GM12878 (cell line): ENCODE results near the gene FURIN. TPM values are rescaled to one million over a fixed set of nuclear protein-coding genes. Genes with fewer than 3 reads are reported as not detected.

Experiments
- BCL11A ChIP-seq: IDR thresholded peaks from 2 replicates; pipeline ENCODE4 v1.6.1; 2011; ENCODE audit warnings: low read depth, low read length
- BHLHE40 ChIP-seq, 2 experiments: fragments of 450-650 bp in 1 of 2; IDR thresholded peaks; 2 replicates each; pipeline ENCODE4 v1.6.1; 2011 to 2017; ENCODE audit warnings: low read depth in 2 of 2, borderline replicate concordance in 1 of 2, improper control_type of control experiment in 1 of 2, low read length in 1 of 2, mild to moderate bottlenecking in 1 of 2
- BRCA1 ChIP-seq: IDR thresholded peaks from 2 replicates; pipeline ENCODE4 v1.6.1; 2011; ENCODE audit warnings: low read depth, low read length, improper control_type of control experiment
- EGR1 ChIP-seq, 2 experiments: IDR thresholded peaks; 1 replicate in 1 of 2; 2 replicates in 1 of 2; pipeline ENCODE4 v1.6.1; 2011 to 2012; ENCODE audit warnings: low read depth in 2 of 2, low read length in 2 of 2, borderline replicate concordance in 1 of 2, mild to moderate bottlenecking in 1 of 2, moderate library complexity in 1 of 2
- ELK1 ChIP-seq: IDR thresholded peaks from 2 replicates; pipeline ENCODE4 v1.6.1; 2012; ENCODE audit warnings: low read depth, low read length, improper control_type of control experiment
- EP300 ChIP-seq, 2 experiments: fragments of 150-350 bp in 1 of 2; IDR thresholded peaks; 2 replicates each; pipeline ENCODE4 v1.6.1; 2011 to 2012; ENCODE audit warnings: low read depth in 2 of 2, low read length in 2 of 2, borderline replicate concordance in 1 of 2, improper control_type of control experiment in 1 of 2, inconsistent platforms in 1 of 2; ENCODE audit not compliant: control insufficient read depth in 1 of 2
- ESRRA ChIP-seq: IDR thresholded peaks from 2 replicates; pipeline ENCODE4 v1.6.1; 2012; ENCODE audit warnings: mild to moderate bottlenecking, low read length, improper control_type of control experiment
- EZH2 ChIP-seq: IDR thresholded peaks from 2 replicates; pipeline ENCODE4 v1.6.1; 2012; ENCODE audit warnings: low read depth, mild to moderate bottlenecking, control low read depth, inconsistent platforms, low read length, borderline replicate concordance; ENCODE audit not compliant: control insufficient read depth
- HCFC1 ChIP-seq: fragments of 150-350 bp; IDR thresholded peaks from 2 replicates; pipeline ENCODE4 v1.6.1; 2014; ENCODE audit warnings: low read length
- KDM1A ChIP-seq: fragments of 200-600 bp; sonication (generic); IDR thresholded peaks from 2 replicates; pipeline ENCODE4 v1.6.1; 2016; ENCODE audit warnings: borderline replicate concordance
- LARP7 ChIP-seq: fragments of 450-650 bp; IDR thresholded peaks from 2 replicates; pipeline ENCODE4 v1.6.1; 2017; ENCODE audit warnings: mild to moderate bottlenecking
- NFXL1 ChIP-seq: fragments of 450-650 bp; IDR thresholded peaks from 2 replicates; pipeline ENCODE4 v1.6.1; 2017; ENCODE audit warnings: antibody characterized with exemption, mild to moderate bottlenecking, borderline replicate concordance
- NFYB ChIP-seq: IDR thresholded peaks from 2 replicates; pipeline ENCODE4 v1.6.1; 2011; ENCODE audit warnings: low read depth, mild to moderate bottlenecking, low read length, improper control_type of control experiment, moderate library complexity; ENCODE audit not compliant: insufficient read depth
- NRF1 ChIP-seq: conservative IDR thresholded peaks from 2 replicates; pipeline ENCODE4 v1.6.1; 2011; ENCODE audit warnings: mild to moderate bottlenecking, low read depth, low read length, improper control_type of control experiment
- STAT1 ChIP-seq: fragments of 450-650 bp; conservative IDR thresholded peaks from 2 replicates; pipeline ENCODE4 v1.6.1; 2014; ENCODE audit warnings: antibody characterized with exemption, mild to moderate bottlenecking
- TCF12 ChIP-seq: IDR thresholded peaks from 2 replicates; pipeline ENCODE4 v1.6.1; 2011; ENCODE audit warnings: low read depth, mild to moderate bottlenecking, low read length
- TCF3 ChIP-seq: IDR thresholded peaks from 2 replicates; pipeline ENCODE4 v1.6.1; 2012; ENCODE audit warnings: low read depth, mild to moderate bottlenecking, low read length, borderline replicate concordance; ENCODE audit not compliant: insufficient read depth
- YBX1 ChIP-seq: fragments of 450-650 bp; IDR thresholded peaks from 2 replicates; pipeline ENCODE4 v1.6.1; 2016; ENCODE audit warnings: antibody characterized with exemption
- YY1 ChIP-seq: IDR thresholded peaks from 2 replicates; pipeline ENCODE4 v1.6.1; 2011; ENCODE audit warnings: low read depth, mild to moderate bottlenecking, low read length
- ZNF207 ChIP-seq: fragments of 450-650 bp; IDR thresholded peaks from 2 replicates; pipeline ENCODE4 v1.6.1; 2014; ENCODE audit warnings: antibody characterized with exemption, mild to moderate bottlenecking, borderline replicate concordance
- ZNF24 ChIP-seq: fragments of 450-650 bp; IDR thresholded peaks from 2 replicates; pipeline ENCODE4 v1.6.1; 2017; ENCODE audit warnings: antibody characterized with exemption, mild to moderate bottlenecking
- ZNF622 ChIP-seq: fragments of 450-650 bp; IDR thresholded peaks from 2 replicates; pipeline ENCODE4 v1.6.1; 2017; ENCODE audit warnings: mild to moderate bottlenecking, inconsistent platforms
- ZZZ3 ChIP-seq: IDR thresholded peaks from 2 replicates; pipeline ENCODE4 v1.6.1; 2011; ENCODE audit warnings: low read depth; ENCODE audit not compliant: control insufficient read depth, insufficient read length
- polyA plus RNA-seq, 11 experiments: library from polyadenylated mRNA; depleted of rRNA in 4 of 11; unstranded in 6 of 11; stranded (reverse) in 5 of 11; fragments of >200 nt; fragmentation: Nextera tagmentation in 4 of 11; fragmentation: Illumina TruSeq in 1 of 11; extraction: Ambion mirVana in 4 of 11; extraction: Trizol in 1 of 11; gene quantifications; 1 replicate in 1 of 11; 2 replicates in 10 of 11; pipeline versions ENCODE4 v1.2.1 to v1.2.3, GENCODE V29; 2011 to 2016; ENCODE audit warnings: inconsistent platforms in 2 of 11, missing spikeins in 2 of 11, low read depth in 1 of 11
- total RNA-seq, 4 experiments: library from RNA; depleted of rRNA in 3 of 4; stranded (reverse); fragments of >200 nt in 3 of 4; fragmentation: Illumina TruSeq in 1 of 4; extraction: Trizol in 1 of 4; gene quantifications; 2 replicates each; pipeline versions ENCODE4 v1.2.1 to v1.2.3, GENCODE V29; 2013 to 2021
- TF ChIP-seq, protein P1 (sequence below): fragments of 450-650 bp; IDR thresholded peaks from 2 replicates; pipeline ENCODE4 v1.6.1; 2018; ENCODE audit warnings: mild to moderate bottlenecking, low read depth, moderate library complexity; ENCODE audit not compliant: partially characterized antibody
- TF ChIP-seq, protein P2 (sequence below): fragments of 150-350 bp; IDR thresholded peaks from 2 replicates; pipeline ENCODE4 v1.6.1; 2014; ENCODE audit warnings: mild to moderate bottlenecking, low read depth, low read length

The FURIN gene
- total and polyA plus RNA-seq, 10 of the 15 experiments (the other 5 are each of a cell fraction or from before 2014, with no cell fraction given), result 0.47 to 39.9 (median 8.0) TPM

- TF ChIP-seq BRCA1, result 0 out of 2 replicates have a peak, but pooled peaks have one; percentile 9
- no peak for TF ChIP-seq ZNF622
- TF ChIP-seq, protein P1, sequence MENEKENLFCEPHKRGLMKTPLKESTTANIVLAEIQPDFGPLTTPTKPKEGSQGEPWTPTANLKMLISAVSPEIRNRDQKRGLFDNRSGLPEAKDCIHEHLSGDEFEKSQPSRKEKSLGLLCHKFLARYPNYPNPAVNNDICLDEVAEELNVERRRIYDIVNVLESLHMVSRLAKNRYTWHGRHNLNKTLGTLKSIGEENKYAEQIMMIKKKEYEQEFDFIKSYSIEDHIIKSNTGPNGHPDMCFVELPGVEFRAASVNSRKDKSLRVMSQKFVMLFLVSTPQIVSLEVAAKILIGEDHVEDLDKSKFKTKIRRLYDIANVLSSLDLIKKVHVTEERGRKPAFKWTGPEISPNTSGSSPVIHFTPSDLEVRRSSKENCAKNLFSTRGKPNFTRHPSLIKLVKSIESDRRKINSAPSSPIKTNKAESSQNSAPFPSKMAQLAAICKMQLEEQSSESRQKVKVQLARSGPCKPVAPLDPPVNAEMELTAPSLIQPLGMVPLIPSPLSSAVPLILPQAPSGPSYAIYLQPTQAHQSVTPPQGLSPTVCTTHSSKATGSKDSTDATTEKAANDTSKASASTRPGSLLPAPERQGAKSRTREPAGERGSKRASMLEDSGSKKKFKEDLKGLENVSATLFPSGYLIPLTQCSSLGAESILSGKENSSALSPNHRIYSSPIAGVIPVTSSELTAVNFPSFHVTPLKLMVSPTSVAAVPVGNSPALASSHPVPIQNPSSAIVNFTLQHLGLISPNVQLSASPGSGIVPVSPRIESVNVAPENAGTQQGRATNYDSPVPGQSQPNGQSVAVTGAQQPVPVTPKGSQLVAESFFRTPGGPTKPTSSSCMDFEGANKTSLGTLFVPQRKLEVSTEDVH, result no peak
- TF ChIP-seq STAT1, result no peak; the same call in 1 of the 2 replicates
- TF ChIP-seq EP300 (IDR thresholded peaks at IDR 0.05; ENCODE audit: borderline replicate concordance in 1 of 2, control insufficient read depth in 1 of 2, low read depth in 2 of 2, low read length in 2 of 2), result no peak
- no peak for TF ChIP-seq ZZZ3
- TF ChIP-seq BCL11A, result no peak
- TF ChIP-seq ESRRA, result 0 out of 2 replicates have a peak, but pooled peaks have one; percentile 49
- peak; percentile 48 for TF ChIP-seq HCFC1
- TF ChIP-seq EGR1 (IDR thresholded peaks at IDR 0.05; ENCODE audit: borderline replicate concordance in 1 of 2, low read depth in 2 of 2, low read length in 2 of 2), result peak in 1 of 2 experiments; percentile 72; a peak in 2 of 3 replicates
- TF ChIP-seq BHLHE40 (IDR thresholded peaks at IDR 0.05; ENCODE audit: borderline replicate concordance in 1 of 2, low read depth in 2 of 2, low read length in 1 of 2), result peak; percentile 49 to 76; a peak in 2 of 4 replicates
- TF ChIP-seq EZH2, result no peak
- TF ChIP-seq NFYB, result no peak
- peak; percentile 63; the same call in 1 of the 2 replicates for TF ChIP-seq ZNF24
- no peak for TF ChIP-seq ZNF207
- TF ChIP-seq KDM1A, result no peak
- TF ChIP-seq ELK1, result no peak
- peak; percentile 90; the same call in 1 of the 2 replicates for TF ChIP-seq TCF12
- TF ChIP-seq NRF1, result 0 out of 2 replicates have a peak, but pooled peaks have one; percentile 10
- peak; percentile 90 for TF ChIP-seq TCF3
- no peak for TF ChIP-seq YBX1
- TF ChIP-seq LARP7, result peak; percentile 93
- no peak for TF ChIP-seq NFXL1
- TF ChIP-seq YY1, result peak; percentile 90
- TF ChIP-seq, protein P2, sequence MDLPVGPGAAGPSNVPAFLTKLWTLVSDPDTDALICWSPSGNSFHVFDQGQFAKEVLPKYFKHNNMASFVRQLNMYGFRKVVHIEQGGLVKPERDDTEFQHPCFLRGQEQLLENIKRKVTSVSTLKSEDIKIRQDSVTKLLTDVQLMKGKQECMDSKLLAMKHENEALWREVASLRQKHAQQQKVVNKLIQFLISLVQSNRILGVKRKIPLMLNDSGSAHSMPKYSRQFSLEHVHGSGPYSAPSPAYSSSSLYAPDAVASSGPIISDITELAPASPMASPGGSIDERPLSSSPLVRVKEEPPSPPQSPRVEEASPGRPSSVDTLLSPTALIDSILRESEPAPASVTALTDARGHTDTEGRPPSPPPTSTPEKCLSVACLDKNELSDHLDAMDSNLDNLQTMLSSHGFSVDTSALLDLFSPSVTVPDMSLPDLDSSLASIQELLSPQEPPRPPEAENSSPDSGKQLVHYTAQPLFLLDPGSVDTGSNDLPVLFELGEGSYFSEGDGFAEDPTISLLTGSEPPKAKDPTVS, result no peak
These were observed 63.7 kb downstream of the FURIN start, which contains the start of gene HDDC3 (continued) for GRCh38 chr15:90931828-90932659.
